ENCODE results near the gene ARHGAP6. TPM values are rescaled to one million over a fixed set of nuclear protein-coding genes. Genes with fewer than 3 reads are reported as not detected.
A peak's percentile ranks its signal among the peaks of the same experiment; 100 is the strongest.

The ARHGAP6 gene
- total and polyA plus RNA-seq, 9 of the 15 experiments (the other 6 are each of a cell fraction or from before 2014, with no cell fraction given): 12.5 to 63.6 (median 41.8) TPM

DNA sequence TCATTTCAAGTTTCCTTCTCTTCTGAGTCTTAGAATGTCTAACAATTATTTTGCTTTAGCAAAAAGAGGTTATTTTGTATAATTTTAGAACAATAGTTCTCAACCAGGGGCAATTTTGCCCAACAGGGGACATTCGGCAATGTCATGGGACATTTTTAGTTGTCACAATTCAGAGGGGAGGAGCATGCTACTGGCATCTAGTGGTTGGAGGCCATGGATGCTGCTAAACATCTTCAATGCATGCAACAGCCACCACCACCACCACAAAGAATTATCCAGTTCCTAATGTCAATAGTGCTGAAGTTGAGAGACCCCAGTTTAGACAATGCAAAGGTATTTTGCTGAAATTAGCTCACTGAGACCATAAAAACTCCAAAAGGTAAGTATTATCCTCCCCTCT lies 122.5 kb downstream of the ARHGAP6 start:
- no TSS peak for BruUV-seq (replicated peaks)
- Histone ChIP-seq H3K4me3 (no peak overlapping the region), H3K4me1 (replicated peaks in 1 of 2; ENCODE audit: control insufficient read depth in 2 of 2, insufficient read depth in 2 of 2, low read length in 2 of 2) (no peaks in the 10 kb centered on the region)
- TF ChIP-seq CC2D1A (IDR thresholded peaks at IDR 0.05) (peak; percentile 63; the same call in 1 of the 2 replicates), MYC (IDR thresholded peaks at IDR 0.05; ENCODE audit: low read depth, low read length) (no peak), MYC (CRISPR knock-in tag; IDR thresholded peaks at IDR 0.05; ENCODE audit: borderline replicate concordance, low read depth) (no peak), KHSRP (IDR thresholded peaks at IDR 0.05) (no peak), NFYB (IDR thresholded peaks at IDR 0.05; ENCODE audit: extremely low read depth, insufficient read length) (no peak), RFX1 (IDR thresholded peaks at IDR 0.05) (no peak), THRAP3 (IDR thresholded peaks at IDR 0.05; ENCODE audit: borderline replicate concordance) (no peak)
- TF ChIP-seq, protein P1, sequence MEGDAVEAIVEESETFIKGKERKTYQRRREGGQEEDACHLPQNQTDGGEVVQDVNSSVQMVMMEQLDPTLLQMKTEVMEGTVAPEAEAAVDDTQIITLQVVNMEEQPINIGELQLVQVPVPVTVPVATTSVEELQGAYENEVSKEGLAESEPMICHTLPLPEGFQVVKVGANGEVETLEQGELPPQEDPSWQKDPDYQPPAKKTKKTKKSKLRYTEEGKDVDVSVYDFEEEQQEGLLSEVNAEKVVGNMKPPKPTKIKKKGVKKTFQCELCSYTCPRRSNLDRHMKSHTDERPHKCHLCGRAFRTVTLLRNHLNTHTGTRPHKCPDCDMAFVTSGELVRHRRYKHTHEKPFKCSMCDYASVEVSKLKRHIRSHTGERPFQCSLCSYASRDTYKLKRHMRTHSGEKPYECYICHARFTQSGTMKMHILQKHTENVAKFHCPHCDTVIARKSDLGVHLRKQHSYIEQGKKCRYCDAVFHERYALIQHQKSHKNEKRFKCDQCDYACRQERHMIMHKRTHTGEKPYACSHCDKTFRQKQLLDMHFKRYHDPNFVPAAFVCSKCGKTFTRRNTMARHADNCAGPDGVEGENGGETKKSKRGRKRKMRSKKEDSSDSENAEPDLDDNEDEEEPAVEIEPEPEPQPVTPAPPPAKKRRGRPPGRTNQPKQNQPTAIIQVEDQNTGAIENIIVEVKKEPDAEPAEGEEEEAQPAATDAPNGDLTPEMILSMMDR (IDR thresholded peaks at IDR 0.05 in 2 of 3, conservative IDR thresholded peaks at IDR 0.05 in 1 of 3; ENCODE audit: insufficient read depth in 2 of 3, low read depth in 1 of 3, low read length in 3 of 3): peak; percentile 28 to 48 (median 41); a peak in 4 of 6 replicates
- TF ChIP-seq, protein P2, sequence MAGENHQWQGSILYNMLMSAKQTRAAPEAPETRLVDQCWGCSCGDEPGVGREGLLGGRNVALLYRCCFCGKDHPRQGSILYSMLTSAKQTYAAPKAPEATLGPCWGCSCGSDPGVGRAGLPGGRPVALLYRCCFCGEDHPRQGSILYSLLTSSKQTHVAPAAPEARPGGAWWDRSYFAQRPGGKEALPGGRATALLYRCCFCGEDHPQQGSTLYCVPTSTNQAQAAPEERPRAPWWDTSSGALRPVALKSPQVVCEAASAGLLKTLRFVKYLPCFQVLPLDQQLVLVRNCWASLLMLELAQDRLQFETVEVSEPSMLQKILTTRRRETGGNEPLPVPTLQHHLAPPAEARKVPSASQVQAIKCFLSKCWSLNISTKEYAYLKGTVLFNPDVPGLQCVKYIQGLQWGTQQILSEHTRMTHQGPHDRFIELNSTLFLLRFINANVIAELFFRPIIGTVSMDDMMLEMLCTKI (IDR thresholded peaks at IDR 0.05; ENCODE audit: partially characterized antibody): no peak

More for the DNA sequence above, 122.5 kb downstream of the ARHGAP6 start:
- Histone ChIP-seq H3K9me1 (ENCODE audit: control insufficient read depth, insufficient read depth, low read length) (no peaks in the 10 kb centered on the region), H3K27me3 (ENCODE audit: control insufficient read depth in 2 of 2, insufficient read depth in 2 of 2, low read length in 2 of 2) (no peaks in the 10 kb centered on the region), H3K9me3 (replicated peaks; ENCODE audit: control insufficient read depth, insufficient read depth, low read depth, low read length) (no peaks in the 10 kb centered on the region), H3K36me3 (ENCODE audit: control insufficient read depth, insufficient read depth, low read length) (no peaks in the 10 kb centered on the region), H3K9ac (ENCODE audit: insufficient read depth in 1 of 2, low read depth in 2 of 2, low read length in 2 of 2) (no peak overlapping the region), H3K79me2 (ENCODE audit: control insufficient read depth, insufficient read depth, low read length) (no peaks in the 10 kb centered on the region), H3K4me2 (ENCODE audit: insufficient read depth, low read length) (no peak overlapping the region), H3K27ac (ENCODE audit: extremely low read depth, low read depth, low read length) (no peak overlapping the region), H2AFZ (ENCODE audit: low read depth, low read length) (no peak overlapping the region; the same call in 1 of the 2 replicates), H4K20me1 (replicated peaks; ENCODE audit: control insufficient read depth, insufficient read depth, low read length) (no peaks in the 10 kb centered on the region)
- DNase-seq (ENCODE audit: extremely low read depth in 1 of 4, low spot score in 3 of 4) (peak in 1 of 4 experiments; percentile 14), ATAC-seq (peak; percentile 77), FAIRE-seq (no peak)
- WGBS (ENCODE audit: insufficient coverage, low coverage, missing lambda C conversion rate): 0% methylated on average over 1 of the region's 1 CpG
- ChIA-PET CTCF (ENCODE audit: low intra/inter-chr PET ratio) (interaction anchor here (0.8 kb wide), 1 partner anchor 397 kb away, joined by 4 read pairs; no protein-coding TSS in a partner anchor), POLR2A (no interaction called here)
- intact Hi-C loops (cut with micrococcal nuclease) (no loop called here), in situ Hi-C loops (cut with MboI) (loop anchor here (25.0 kb wide), 1 partner anchor 1356 kb away; no protein-coding TSS in a partner anchor)
